ENCODE measurements around the gene KIAA1328. TPM values are rescaled to one million over a fixed set of nuclear protein-coding genes. Genes with fewer than 3 reads are reported as not detected.

The KIAA1328 gene
- total RNA-seq, 6 experiments from 2014 or later = 2.7 to 3.3 (median 3.0) TPM

DNA sequence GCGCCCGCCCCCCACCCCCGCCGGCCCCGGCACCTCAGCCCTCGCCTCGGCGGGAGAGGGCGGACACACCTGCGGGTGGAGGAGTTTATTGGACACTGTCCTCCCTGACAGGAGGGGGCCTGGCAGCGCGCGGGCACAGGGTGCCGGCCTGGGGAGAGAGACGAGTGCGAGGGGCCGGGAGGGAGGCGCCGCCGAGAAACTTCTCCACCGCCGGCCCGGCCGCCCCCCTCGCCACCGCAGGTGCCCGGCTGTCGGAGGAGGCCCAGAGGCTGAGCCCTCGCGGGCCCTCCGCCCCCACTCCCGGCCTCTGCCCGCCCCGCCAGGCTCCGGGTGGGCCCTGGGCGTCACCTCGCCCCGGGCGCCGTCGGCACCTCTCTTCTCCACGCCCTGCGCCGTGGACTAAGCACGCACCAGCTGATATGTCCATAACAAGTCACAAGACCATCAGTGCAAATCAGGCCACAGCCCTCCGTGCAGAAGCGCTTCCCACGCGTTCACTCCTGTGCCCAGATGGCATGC, 425.4 kb downstream of the KIAA1328 start:
- Mint-ChIP-seq H3K36me3 (ENCODE audit: low read depth) (no peaks in the 10 kb centered on the region), H3K4me1 (ENCODE audit: low read depth) (no peaks in the 10 kb centered on the region), H3K9me3 (no peaks in the 10 kb centered on the region), H3K27me3 (ENCODE audit: insufficient read depth) (peaks cover 42% of the 10 kb centered on the region), H3K27ac (no peak overlapping the region), H3K4me3 (no peak overlapping the region)
- TF ChIP-seq, protein P1, sequence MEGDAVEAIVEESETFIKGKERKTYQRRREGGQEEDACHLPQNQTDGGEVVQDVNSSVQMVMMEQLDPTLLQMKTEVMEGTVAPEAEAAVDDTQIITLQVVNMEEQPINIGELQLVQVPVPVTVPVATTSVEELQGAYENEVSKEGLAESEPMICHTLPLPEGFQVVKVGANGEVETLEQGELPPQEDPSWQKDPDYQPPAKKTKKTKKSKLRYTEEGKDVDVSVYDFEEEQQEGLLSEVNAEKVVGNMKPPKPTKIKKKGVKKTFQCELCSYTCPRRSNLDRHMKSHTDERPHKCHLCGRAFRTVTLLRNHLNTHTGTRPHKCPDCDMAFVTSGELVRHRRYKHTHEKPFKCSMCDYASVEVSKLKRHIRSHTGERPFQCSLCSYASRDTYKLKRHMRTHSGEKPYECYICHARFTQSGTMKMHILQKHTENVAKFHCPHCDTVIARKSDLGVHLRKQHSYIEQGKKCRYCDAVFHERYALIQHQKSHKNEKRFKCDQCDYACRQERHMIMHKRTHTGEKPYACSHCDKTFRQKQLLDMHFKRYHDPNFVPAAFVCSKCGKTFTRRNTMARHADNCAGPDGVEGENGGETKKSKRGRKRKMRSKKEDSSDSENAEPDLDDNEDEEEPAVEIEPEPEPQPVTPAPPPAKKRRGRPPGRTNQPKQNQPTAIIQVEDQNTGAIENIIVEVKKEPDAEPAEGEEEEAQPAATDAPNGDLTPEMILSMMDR (IDR thresholded peaks at IDR 0.05) = no peak
- no peak for DNase-seq

DNA sequence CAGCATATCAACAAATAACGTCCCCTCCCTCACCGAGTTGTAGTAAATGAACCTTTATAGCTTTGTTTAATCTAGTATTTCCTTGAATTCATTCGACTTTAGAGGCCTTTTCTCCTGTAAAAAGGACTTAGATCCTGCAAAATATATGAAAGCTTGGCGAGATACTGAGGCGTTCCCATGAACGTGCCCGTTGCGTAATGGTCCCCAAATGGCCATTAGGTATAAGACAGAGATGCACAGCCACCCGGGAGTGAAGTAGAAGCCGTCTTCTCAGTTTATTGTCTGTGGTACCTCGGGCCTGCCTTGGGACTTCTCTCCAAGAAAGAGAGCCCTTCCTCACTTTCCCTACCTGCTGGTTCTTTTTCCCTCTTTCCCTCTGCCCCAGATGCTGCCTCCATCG, 426.0 kb downstream of the KIAA1328 start:
- Mint-ChIP-seq H3K27ac (no peak overlapping the region), H3K36me3 (ENCODE audit: low read depth) (no peaks in the 10 kb centered on the region), H3K4me3 (no peak overlapping the region), H3K27me3 (ENCODE audit: insufficient read depth) (peaks cover 45% of the 10 kb centered on the region), H3K4me1 (ENCODE audit: low read depth) (no peaks in the 10 kb centered on the region), H3K9me3 (no peaks in the 10 kb centered on the region)
- TF ChIP-seq, protein P1 (IDR thresholded peaks at IDR 0.05) = no peak
- DNase-seq = no peak

DNA sequence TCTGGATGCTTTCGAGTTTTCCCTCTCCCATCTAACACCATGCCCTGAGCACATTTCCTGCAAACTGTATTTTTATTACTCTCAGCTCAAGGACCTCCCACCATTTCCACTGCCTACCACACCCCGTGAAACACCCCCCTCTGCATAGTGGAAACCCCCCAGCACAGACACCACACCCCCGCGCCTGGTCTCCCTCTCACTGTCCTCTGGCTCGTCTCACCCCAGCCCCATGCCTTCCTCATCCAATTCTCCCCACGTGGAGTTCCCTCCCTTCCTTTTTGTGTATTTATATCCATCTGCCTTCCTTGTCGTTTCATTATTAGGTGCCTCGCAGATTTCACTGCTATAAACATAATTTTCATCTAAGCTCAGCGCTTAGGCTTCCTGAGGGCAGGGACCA, 429.2 kb downstream of the KIAA1328 start:
- DNase-seq = no peak
- H3K4me1 Mint-ChIP-seq (ENCODE audit: low read depth) = no peaks in the 10 kb centered on the region
- peaks cover 31% of the 10 kb centered on the region for H3K27me3 Mint-ChIP-seq (ENCODE audit: insufficient read depth)

DNA sequence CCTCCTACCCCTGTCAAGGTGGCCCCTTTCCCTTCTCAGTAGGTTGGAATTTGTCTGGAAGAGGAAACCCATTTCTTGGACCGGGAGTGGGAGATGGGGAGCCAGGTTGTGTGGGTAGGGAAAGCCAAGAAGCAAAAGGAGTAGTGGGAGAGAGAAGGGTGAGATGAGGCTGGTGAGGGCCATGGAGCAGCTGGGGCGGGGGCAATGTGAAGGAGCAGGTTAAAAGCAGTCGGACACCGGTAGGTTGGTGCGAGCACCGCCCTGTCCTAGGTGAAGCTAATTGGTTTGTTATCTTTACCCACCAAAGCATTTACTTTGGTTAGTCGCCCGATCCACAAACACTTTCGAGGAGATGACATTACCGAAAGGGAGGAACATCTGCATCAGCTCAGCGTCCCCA, 429.9 kb downstream of the KIAA1328 start:
- Mint-ChIP-seq H3K27me3 (ENCODE audit: insufficient read depth) (peaks cover 30% of the 10 kb centered on the region), H3K4me3 (no peak overlapping the region), H3K36me3 (ENCODE audit: low read depth) (no peaks in the 10 kb centered on the region), H3K27ac (no peak overlapping the region), H3K9me3 (no peaks in the 10 kb centered on the region), H3K4me1 (ENCODE audit: low read depth) (no peaks in the 10 kb centered on the region)
- TF ChIP-seq, protein P1 (IDR thresholded peaks at IDR 0.05) = no peak
- no peak for DNase-seq

More for the DNA sequence above, 429.2 kb downstream of the KIAA1328 start:
- Mint-ChIP-seq H3K36me3 (ENCODE audit: low read depth) (no peaks in the 10 kb centered on the region), H3K4me3 (no peak overlapping the region), H3K27ac (no peak overlapping the region), H3K9me3 (no peaks in the 10 kb centered on the region)
- TF ChIP-seq, protein P1 (IDR thresholded peaks at IDR 0.05) = no peak

DNA sequence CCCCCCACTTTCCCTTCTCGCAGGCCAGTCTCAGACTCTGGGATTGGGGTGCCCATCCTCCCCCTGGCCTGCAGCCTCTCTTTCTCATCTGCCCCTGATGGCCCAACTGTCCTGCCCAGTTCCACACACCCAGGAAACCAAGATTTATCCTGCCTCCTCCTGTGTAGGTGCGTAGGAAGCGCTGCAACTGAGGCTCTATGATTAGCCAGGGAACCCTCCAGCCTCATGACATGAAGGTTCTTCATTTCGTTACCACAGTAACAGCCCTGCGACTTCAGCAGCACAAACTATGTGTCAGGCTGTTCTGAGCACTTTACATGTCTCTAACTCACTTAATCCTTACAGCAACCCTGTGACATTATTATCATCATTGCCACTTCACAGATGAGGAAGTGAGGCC, 430.8 kb downstream of the KIAA1328 start:
- TF ChIP-seq, protein P1 (IDR thresholded peaks at IDR 0.05) = no peak
- Mint-ChIP-seq H3K4me1 (ENCODE audit: low read depth) (no peaks in the 10 kb centered on the region), H3K27me3 (ENCODE audit: insufficient read depth) (peaks cover 29% of the 10 kb centered on the region), H3K27ac (no peak overlapping the region), H3K36me3 (ENCODE audit: low read depth) (no peaks in the 10 kb centered on the region), H3K4me3 (no peak overlapping the region), H3K9me3 (no peaks in the 10 kb centered on the region)
- no peak for DNase-seq
